GM23338 (cell line): Measurements from ENCODE around the gene TYSND1.

Source experiments
- POLR2AphosphoS5 ChIP-seq: IDR thresholded peaks from 2 replicates; pipeline ENCODE4 v1.6.1; 2016; ENCODE audit warnings: antibody characterized with exemption, low read depth
- TF ChIP-seq, protein P1 (sequence below), 2 experiments: fragments of 200-600 bp in 1 of 2; sonication (generic) in 1 of 2; conservative IDR thresholded peaks; 2 replicates each; pipeline versions ENCODE4 v1.5.1 to v1.6.1; 2016 to 2017; ENCODE audit warnings: antibody characterized with exemption in 2 of 2, low read depth in 2 of 2, mild to moderate bottlenecking in 2 of 2, moderate library complexity in 1 of 2

- TF ChIP-seq POLR2AphosphoS5, result no peak
- TF ChIP-seq, protein P1, sequence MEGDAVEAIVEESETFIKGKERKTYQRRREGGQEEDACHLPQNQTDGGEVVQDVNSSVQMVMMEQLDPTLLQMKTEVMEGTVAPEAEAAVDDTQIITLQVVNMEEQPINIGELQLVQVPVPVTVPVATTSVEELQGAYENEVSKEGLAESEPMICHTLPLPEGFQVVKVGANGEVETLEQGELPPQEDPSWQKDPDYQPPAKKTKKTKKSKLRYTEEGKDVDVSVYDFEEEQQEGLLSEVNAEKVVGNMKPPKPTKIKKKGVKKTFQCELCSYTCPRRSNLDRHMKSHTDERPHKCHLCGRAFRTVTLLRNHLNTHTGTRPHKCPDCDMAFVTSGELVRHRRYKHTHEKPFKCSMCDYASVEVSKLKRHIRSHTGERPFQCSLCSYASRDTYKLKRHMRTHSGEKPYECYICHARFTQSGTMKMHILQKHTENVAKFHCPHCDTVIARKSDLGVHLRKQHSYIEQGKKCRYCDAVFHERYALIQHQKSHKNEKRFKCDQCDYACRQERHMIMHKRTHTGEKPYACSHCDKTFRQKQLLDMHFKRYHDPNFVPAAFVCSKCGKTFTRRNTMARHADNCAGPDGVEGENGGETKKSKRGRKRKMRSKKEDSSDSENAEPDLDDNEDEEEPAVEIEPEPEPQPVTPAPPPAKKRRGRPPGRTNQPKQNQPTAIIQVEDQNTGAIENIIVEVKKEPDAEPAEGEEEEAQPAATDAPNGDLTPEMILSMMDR (conservative IDR thresholded peaks at IDR 0.05; ENCODE audit: low read depth in 2 of 2), result no peak
Measured at GRCh38 chr10:70174058-70174741, 27.7 kb upstream of the TYSND1 start.
